Activated T-helper 9 cell treated with anti-CD3 and anti-CD28 coated beads, Interleukin-2, amount 50 U/mL, for 16 hours (primary cell): ENCODE results near the gene SBF1.
"Not testable (repeated sequence)": the region's sequence is repeated elsewhere in the genome, so short reads cannot be mapped to it uniquely, and the experiment has no call there.

Source experiments
- DNase-seq: peaks from one replicate; pipeline ENCODE4 v3.0.0-alpha.2; 2020; ENCODE audit warnings: low read depth

The SBF1 gene

DNA sequence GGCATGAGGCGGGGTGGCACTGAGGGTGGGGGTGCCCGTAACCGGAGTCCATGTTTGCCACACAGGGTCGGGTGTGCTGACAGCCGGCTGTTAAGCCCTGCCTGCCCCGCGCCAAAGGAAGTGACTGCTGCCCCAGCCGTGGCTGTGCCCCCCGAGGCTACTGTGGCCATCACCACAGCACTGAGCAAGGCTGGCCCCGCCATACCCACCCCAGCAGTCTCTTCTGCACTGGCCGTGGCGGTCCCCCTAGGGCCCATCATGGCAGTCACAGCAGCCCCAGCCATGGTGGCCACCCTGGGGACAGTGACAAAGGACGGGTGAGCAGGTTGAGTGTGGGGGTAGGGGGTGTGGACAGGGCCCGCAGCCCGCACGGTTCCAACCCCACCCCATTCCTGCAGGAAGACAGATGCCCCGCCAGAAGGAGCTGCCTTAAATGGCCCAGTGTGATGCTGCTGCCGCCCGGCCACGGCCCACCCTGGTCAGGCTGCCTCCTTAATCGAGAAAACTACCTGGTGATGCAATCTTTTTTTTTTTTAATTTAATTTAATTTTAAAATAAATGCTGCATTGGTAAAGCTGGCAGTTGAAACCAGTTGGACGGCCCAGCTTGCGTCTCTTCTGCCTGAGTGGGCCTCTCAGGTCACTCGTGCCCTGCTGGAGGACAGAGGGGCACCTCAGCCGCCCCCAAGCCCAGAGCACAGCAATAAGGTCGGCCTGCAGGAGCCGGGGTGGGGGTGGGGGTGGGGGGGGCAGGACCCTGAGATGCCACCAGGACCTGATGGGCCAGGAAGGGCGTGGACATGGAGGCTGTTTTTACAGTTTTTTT, 30.8 kb downstream of the SBF1 start:
- no peak for DNase-seq

DNA sequence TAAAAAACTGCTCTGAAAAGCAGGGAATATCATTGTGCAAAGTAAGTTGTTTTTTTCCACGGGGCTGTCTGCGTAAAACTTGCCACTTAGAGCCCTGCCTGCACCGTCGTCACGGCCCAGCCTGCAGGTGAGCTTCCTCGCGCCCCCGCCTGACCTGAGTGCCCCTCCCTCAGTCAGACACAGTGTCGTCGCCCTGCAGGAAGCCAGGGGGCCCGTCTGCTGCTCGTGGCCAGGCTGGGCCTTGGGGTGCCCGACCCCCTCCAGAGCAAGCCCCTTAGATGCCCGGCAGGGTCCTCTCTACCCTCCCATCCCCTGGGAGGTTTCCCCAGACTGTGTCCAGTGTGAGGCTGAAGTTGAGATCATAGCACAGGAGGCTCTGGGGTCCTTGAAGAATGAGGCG, 31.6 kb downstream of the SBF1 start:
- no peak for DNase-seq

- no peak for DNase-seq
Measured at GRCh38 chr22:50441428-50441993, 33.3 kb downstream of the SBF1 start.

GRCh38 chr22:50440544-50441249, 34.1 kb downstream of the SBF1 start:
- DNase-seq: no peak

- DNase-seq: no peak
Measured at GRCh38 chr22:50439871-50440331, 34.9 kb downstream of the SBF1 start.

DNA sequence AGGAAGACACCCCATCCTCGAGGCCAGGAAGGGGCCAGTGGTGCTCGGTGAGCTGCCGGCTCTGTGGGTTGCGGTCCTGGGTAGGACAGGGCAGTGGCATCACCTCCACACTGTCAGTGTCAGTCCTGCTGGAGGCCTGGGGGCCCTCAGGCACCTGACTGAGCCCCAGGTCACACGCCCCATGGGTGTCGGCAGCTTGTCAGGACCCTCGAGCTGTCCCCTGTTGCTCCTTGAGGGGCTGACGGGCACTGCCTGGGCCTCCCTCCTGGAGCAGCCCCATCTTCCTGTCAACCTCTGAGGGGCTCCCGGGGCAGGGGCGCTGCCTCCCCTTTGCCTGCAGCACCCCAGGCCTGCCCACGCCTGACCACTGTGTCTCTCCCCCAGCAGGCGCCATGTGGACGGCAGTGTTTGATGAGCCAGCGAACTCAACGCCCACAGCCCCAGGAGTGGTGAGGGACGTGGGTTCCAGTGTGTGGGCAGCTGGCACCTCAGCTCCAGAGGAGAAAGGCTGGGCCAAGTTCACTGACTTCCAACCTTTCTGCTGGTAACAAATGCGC, 35.4 kb downstream of the SBF1 start:
- no peak for DNase-seq

- DNase-seq: no peak
Measured at GRCh38 chr22:50438305-50439275, 36.2 kb downstream of the SBF1 start.

GRCh38 chr22:50437511-50438304, 37.1 kb downstream of the SBF1 start:
- no peak for DNase-seq

GRCh38 chr22:50436841-50437341, 37.9 kb downstream of the SBF1 start:
- no peak for DNase-seq

DNA sequence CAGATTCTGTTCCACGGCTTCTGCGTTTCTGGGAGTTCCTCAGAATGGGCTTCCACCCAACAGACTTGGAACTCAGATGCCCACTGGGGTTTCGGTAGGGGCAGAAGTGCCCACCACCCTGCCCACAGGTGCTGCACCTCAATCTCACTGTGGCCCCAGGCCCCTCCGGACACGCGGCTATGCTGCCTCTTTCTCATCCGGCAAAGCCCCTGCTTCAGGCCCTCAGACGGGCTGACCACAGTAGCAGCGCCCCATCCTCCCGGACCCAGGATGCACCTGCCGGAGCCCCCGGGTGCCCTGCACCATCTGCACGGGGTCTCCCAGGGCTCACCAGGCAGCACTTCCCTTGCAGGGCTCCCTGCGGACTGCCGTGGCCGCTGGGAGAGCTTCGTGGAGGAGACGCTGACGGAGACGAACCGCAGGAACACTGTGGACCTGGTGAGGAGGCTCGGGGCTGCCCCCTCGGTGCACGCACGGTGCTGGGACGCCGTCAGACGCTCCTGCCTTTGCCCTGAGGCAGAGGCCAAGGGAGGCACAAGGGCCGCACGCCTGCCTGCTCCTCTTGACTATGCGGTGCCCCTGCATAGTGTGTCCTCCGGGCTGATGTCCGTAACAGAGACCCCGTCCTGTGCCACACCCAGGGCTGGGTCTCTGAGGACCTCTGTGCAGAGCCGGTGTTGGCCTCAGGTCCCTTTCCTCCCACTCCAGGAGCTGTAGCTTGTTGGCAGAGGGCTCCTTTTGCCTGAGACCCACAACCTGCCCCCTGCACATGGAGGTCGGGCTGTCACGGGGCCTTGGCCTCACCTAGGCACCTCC, 38.6 kb downstream of the SBF1 start:
- no peak for DNase-seq

- DNase-seq: no peak
Measured at GRCh38 chr22:50435291-50436014, 39.4 kb downstream of the SBF1 start.

- DNase-seq: no peak
Measured at GRCh38 chr22:50434849-50435248, 40.0 kb downstream of the SBF1 start.

- DNase-seq: not testable (repeated sequence)
Measured at GRCh38 chr22:50432877-50433510, 41.8 kb downstream of the SBF1 start.

DNA sequence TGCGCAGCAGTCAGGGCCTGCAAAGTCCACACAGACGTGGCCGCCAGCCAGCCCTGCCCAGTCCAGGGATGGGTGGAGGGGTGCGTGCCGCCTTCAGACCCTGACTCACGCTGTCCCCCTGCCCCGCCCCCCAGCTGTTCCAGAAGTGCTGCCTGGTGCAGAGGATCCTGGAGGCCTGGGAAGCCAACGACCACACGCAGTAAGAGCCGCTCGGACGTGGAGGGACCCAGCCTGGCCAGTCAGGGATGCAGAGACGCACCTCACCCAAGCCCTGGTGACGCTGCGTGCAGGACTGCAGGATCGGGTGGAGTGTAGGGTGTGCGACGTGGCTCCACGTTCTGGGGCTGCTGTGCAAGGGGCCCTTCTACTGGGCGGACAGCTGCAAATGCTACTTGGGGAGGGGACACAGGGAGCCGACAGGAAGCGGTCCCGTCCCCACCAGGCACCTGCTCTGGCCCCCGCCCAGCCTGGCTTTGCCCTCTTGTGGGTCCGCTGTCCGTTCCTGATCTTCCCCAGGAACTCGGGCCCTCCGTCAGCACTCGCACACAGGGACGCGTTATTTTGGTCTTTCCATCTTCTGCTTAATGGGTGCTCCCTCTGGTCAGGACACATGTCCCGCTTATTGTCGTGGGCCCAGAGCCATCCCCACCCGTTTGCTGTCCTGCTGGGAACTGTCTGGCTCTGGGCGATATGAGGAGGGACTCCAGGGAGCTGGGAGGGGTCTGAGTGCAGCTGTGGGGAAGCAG, 42.5 kb downstream of the SBF1 start:
- DNase-seq: no peak

GRCh38 chr22:50425179-50425916, 49.5 kb downstream of the SBF1 start:
- no peak for DNase-seq

GRCh38 chr22:50423956-50424355, 50.9 kb downstream of the SBF1 start:
- no peak for DNase-seq
